ENCODE results near the gene CEMIP2. TPM values are rescaled to one million over a fixed set of nuclear protein-coding genes. Genes with fewer than 3 reads are reported as not detected.

CEMIP2 gene
- total and polyA plus RNA-seq, 2 of the 13 experiments (the other 11 are each of a cell fraction or from before 2014, with no cell fraction given): 94.3 to 128 TPM

DNA sequence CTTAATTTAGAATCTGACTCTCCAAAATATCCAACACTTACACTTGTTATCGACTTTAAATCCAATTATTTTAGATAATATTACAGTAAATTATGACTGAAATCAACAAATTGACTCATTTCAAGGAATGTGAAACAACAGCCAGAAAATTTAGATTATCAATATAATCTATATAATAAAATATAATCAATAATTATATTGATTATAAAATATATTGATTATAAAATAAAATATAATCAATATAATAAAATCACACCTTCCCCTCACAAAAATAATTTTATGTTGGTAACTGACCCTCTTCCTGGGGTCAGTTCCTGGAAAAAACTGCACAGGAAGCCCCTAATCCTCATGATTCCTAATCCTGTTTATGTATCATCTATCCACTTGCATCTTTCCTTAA, 91.1 kb downstream of the CEMIP2 start:
- POLR2A ChIA-PET: interaction anchor here (0.8 to 2.9 kb wide), 4 partner anchors 23 to 101 kb away, joined by 3 to 13 read pairs (median 4); partner anchors contain the start of gene CEMIP2
- in situ Hi-C loops (cut with HindIII; ENCODE audit: extremely low pct_ligation_motif_present, low pct_unique_long_range_greater_than_20kb): no loop called here
- peak overlapping the region; percentile 67 for H3K4me2 ChIP-seq (ENCODE audit: low read depth, low read length)

More for the DNA sequence above, 91.1 kb downstream of the CEMIP2 start:
- TF ChIP-seq, protein P1, sequence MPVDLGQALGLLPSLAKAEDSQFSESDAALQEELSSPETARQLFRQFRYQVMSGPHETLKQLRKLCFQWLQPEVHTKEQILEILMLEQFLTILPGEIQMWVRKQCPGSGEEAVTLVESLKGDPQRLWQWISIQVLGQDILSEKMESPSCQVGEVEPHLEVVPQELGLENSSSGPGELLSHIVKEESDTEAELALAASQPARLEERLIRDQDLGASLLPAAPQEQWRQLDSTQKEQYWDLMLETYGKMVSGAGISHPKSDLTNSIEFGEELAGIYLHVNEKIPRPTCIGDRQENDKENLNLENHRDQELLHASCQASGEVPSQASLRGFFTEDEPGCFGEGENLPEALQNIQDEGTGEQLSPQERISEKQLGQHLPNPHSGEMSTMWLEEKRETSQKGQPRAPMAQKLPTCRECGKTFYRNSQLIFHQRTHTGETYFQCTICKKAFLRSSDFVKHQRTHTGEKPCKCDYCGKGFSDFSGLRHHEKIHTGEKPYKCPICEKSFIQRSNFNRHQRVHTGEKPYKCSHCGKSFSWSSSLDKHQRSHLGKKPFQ (CRISPR knock-in tag; IDR thresholded peaks at IDR 0.05; ENCODE audit: insufficient replicate concordance): no peak
- TF ChIP-seq ZEB1 (IDR thresholded peaks at IDR 0.05; ENCODE audit: insufficient replicate concordance, low read depth): no peak
- TF ChIP-seq, protein P2, sequence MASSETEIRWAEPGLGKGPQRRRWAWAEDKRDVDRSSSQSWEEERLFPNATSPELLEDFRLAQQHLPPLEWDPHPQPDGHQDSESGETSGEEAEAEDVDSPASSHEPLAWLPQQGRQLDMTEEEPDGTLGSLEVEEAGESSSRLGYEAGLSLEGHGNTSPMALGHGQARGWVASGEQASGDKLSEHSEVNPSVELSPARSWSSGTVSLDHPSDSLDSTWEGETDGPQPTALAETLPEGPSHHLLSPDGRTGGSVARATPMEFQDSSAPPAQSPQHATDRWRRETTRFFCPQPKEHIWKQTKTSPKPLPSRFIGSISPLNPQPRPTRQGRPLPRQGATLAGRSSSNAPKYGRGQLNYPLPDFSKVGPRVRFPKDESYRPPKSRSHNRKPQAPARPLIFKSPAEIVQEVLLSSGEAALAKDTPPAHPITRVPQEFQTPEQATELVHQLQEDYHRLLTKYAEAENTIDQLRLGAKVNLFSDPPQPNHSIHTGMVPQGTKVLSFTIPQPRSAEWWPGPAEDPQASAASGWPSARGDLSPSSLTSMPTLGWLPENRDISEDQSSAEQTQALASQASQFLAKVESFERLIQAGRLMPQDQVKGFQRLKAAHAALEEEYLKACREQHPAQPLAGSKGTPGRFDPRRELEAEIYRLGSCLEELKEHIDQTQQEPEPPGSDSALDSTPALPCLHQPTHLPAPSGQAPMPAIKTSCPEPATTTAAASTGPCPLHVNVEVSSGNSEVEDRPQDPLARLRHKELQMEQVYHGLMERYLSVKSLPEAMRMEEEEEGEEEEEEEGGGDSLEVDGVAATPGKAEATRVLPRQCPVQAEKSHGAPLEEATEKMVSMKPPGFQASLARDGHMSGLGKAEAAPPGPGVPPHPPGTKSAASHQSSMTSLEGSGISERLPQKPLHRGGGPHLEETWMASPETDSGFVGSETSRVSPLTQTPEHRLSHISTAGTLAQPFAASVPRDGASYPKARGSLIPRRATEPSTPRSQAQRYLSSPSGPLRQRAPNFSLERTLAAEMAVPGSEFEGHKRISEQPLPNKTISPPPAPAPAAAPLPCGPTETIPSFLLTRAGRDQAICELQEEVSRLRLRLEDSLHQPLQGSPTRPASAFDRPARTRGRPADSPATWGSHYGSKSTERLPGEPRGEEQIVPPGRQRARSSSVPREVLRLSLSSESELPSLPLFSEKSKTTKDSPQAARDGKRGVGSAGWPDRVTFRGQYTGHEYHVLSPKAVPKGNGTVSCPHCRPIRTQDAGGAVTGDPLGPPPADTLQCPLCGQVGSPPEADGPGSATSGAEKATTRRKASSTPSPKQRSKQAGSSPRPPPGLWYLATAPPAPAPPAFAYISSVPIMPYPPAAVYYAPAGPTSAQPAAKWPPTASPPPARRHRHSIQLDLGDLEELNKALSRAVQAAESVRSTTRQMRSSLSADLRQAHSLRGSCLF (CRISPR knock-in tag; IDR thresholded peaks at IDR 0.05; ENCODE audit: borderline replicate concordance): no peak
- no peak for TF ChIP-seq GABPA (IDR thresholded peaks at IDR 0.05; ENCODE audit: low read depth, low read length)
- TF ChIP-seq GABPA (CRISPR knock-in tag; IDR thresholded peaks at IDR 0.05; ENCODE audit: low read depth): 0 out of 2 replicates have a peak, but pooled peaks have one; percentile 2
- TF ChIP-seq ZFY (CRISPR knock-in tag; IDR thresholded peaks at IDR 0.05): no peak
- no peak for TF ChIP-seq ZBTB7A (CRISPR knock-in tag; IDR thresholded peaks at IDR 0.05)
- TF ChIP-seq ZNF329 (CRISPR knock-in tag; IDR thresholded peaks at IDR 0.05; ENCODE audit: low read depth): no peak
- no peak for TF ChIP-seq ZNF160 (CRISPR knock-in tag; IDR thresholded peaks at IDR 0.05)
- TF ChIP-seq, protein P3, sequence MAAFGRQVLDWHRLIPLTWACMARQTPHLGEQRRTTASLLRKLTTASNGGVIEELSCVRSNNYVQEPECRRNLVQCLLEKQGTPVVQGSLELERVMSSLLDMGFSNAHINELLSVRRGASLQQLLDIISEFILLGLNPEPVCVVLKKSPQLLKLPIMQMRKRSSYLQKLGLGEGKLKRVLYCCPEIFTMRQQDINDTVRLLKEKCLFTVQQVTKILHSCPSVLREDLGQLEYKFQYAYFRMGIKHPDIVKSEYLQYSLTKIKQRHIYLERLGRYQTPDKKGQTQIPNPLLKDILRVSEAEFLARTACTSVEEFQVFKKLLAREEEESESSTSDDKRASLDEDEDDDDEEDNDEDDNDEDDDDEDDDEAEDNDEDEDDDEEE (CRISPR knock-in tag; IDR thresholded peaks at IDR 0.05): no peak
- peak; percentile 60 for TF ChIP-seq KAT2B (IDR thresholded peaks at IDR 0.05; ENCODE audit: borderline replicate concordance, low read depth, low read length)
- H3K9ac ChIP-seq (ENCODE audit: insufficient read depth, low read depth, low read length): peak overlapping the region; percentile 67
- peaks cover 70% of the 10 kb centered on the region for H3K4me1 ChIP-seq (ENCODE audit: insufficient read depth, low read length)
- WGBS (ENCODE audit: low lambda C conversion rate): 99% methylated on average over 1 of the region's 1 CpG
- H3K9me3 ChIP-seq (ENCODE audit: low read length): peaks cover 8% of the 10 kb centered on the region; the same call in 1 of the 2 replicates
- no peaks in the 10 kb centered on the region for H4K20me1 ChIP-seq (ENCODE audit: insufficient read depth, low read length)
- CTCF ChIA-PET (ENCODE audit: low intra/inter-chr PET ratio, low total read pairs): no interaction called here
- peak overlapping the region; percentile 94 for H3K27ac ChIP-seq (ENCODE audit: extremely low read length, insufficient read depth, low read length)
- no peak for FAIRE-seq
- H3K4me3 ChIP-seq (replicated peaks in 1 of 3; ENCODE audit: insufficient read depth in 1 of 3, low read depth in 2 of 3, low read length in 3 of 3): peak overlapping the region in 1 of 3 experiments; percentile 34; a peak in 2 of 6 replicates
- no TSS peak for BruUV-seq (replicated peaks)
- no peaks in the 10 kb centered on the region for H3K79me2 ChIP-seq (ENCODE audit: insufficient read depth, low read length)
- no peak for ATAC-seq
- no peak for DNase-seq (ENCODE audit: low spot score)
- intact Hi-C loops (cut with micrococcal nuclease; ENCODE audit: unreplicated experiment): loop anchor here (1.0 to 10.0 kb wide), 2 partner anchors 73 to 238 kb away; partner anchors contain the start of genes ABHD17B and C9orf85
- no peaks in the 10 kb centered on the region; a peak in 1 of 5 replicates for H3K27me3 ChIP-seq (ENCODE audit: control insufficient read depth in 1 of 2, insufficient read depth in 2 of 2, low read length in 2 of 2)
- no peaks in the 10 kb centered on the region for H3K36me3 ChIP-seq (replicated peaks in 1 of 2; ENCODE audit: control insufficient read depth in 1 of 2, insufficient read depth in 2 of 2, low read length in 2 of 2)
- no peak overlapping the region for H2AFZ ChIP-seq (ENCODE audit: low read length)
